SK-N-MC (cell line): ENCODE data around the gene CAPN8.

Experiments
- EZH2 ChIP-seq: fragments of 200-600 bp; sonication (generic); IDR thresholded peaks from one replicate; pipeline ENCODE4 v1.6.1; 2017; ENCODE audit warnings: antibody characterized with exemption
- FOXP2 ChIP-seq: optimal IDR thresholded peaks from 2 replicates; pipeline ENCODE3; 2011; ENCODE audit warnings: mild to moderate bottlenecking, moderate library complexity; ENCODE audit not compliant: insufficient read depth; ENCODE audit errors: extremely low read length, control extremely low read depth
- POLR2AphosphoS5 ChIP-seq: IDR thresholded peaks from 2 replicates; pipeline ENCODE4 v1.6.1; 2012; ENCODE audit warnings: mild to moderate bottlenecking, low read depth, low read length, borderline replicate concordance

- TF ChIP-seq POLR2AphosphoS5 (no peak), EZH2 (no peak), FOXP2 (no peak)
Observed at GRCh38 chr1:223711173-223711572, 45.7 kb upstream of the CAPN8 start.
